Measurements from ENCODE around the gene CNDP2. TPM values are rescaled to one million over a fixed set of nuclear protein-coding genes. Genes with fewer than 3 reads are reported as not detected.

Gene CNDP2
- polyA plus RNA-seq, 10 donors = 49.8 to 70.6 (median 57.3) TPM

- no peak for DNase-seq
Observed at GRCh38 chr18:74532511-74533025, 36.4 kb downstream of the CNDP2 start.

GRCh38 chr18:74533666-74534065, 37.5 kb downstream of the CNDP2 start:
- no peak for DNase-seq

DNA sequence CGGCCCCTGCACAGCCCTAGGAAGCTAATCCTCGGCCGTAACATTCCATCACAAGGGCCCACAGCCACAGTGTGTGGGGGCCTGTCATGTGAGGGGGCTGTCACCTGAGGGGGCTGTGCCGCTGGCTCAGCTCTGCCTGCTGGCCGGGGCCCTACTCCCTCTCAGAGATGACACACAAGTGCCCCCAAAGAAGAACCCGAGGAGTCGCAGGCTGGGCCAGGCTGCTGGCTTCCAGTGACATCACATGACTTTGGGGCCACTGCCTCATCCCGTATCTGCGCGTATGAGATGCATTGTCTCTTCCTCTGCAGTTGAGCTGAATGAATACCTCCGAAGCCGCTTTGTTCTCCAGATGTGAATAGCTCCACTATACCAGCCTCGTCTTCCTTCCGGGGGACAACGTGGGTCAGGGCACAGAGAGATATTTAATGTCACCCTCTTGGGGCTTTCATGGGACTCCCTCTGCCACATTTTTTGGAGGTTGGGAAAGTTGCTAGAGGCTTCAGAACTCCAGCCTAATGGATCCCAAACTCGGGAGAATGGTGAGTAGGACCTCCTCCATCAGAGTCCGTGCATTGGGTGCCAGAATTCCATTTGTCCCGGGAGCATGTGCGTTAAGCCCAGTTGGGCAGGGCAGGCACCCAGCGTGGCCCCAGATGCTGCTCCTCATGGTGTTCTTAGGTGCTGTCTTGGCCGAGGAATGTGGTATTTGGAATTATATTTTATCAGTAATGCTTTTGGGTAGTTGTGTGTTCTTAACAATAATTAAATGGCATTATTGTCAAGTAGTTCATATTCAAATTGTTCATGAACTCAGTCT, 38.2 kb downstream of the CNDP2 start, which contains the start of gene CNDP1:
Gene CNDP1 (plus strand): TSS at position 351 of the 820 bp plus-strand sequence. CDS start 168 bp downstream, at position 519.
- DNase-seq = no peak

GRCh38 chr18:74534981-74535649, 39.0 kb downstream of the CNDP2 start:
- no peak for DNase-seq

DNA sequence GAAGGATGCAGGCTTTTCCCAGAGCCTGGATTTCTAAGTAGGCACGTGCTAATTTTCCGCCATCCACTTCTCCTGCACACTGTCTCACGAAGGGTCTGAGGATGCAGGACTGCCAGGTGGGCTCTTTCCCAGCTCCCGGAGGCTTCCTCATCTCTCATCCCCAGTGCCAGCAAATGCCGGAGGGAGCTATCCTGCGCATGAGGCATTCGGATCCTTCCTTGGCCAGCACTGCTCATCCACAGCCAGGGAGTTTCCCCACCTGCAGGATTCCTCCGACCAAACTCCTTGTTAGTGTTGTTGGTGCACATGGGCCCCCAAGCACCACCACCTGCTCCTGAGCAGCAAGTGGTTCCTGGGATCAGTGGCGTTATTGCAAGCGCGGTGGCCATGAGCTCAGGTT, 43.1 kb downstream of the CNDP2 start:
- no peak for DNase-seq

GRCh38 chr18:74540652-74541421, 44.7 kb downstream of the CNDP2 start:
- DNase-seq = no peak

DNA sequence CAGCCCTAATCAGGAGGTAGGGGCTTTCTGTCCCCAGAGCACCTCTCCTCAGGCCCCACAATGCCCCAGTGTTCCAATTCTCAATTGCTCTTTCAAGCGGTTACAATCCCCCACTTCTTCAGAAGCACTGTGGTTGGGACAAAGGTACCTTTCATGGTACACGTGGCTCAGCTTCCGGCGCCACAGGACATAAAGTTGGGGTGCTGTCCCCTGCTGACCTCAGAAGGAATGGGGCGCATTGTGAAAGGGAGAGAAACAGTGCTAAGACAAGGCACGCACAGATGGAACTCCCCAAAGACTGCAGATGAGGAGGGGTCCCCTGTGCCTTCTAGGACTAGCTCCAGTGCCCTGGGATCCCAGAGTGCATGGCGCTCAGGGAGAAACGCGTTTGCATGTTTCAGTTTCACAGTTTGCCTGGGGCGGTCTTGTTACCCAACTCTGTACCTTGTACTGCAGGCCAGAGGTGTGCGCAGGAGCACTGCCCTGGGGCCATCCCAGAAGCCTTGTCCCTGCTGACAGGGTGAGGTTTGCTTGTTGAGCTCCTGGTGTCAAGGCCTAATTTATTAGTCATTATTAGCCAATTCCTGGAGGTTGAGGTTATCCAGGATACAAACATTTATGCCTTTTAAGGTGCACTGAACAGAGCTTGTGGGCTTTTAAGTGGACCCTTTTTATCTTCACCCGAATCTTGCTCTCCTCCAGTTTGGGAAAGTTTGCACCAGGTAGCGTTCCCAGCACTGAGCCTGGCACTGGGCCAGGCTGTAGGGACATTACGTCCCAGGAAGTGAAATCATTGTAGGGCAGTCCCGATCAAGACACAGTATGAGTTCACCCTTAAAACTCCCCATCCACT, 45.8 kb downstream of the CNDP2 start:
- no peak for DNase-seq

GRCh38 chr18:74544898-74545297, 48.7 kb downstream of the CNDP2 start:
- no peak for DNase-seq

- DNase-seq = no peak
Observed at GRCh38 chr18:74546007-74546406, 49.8 kb downstream of the CNDP2 start.

DNA sequence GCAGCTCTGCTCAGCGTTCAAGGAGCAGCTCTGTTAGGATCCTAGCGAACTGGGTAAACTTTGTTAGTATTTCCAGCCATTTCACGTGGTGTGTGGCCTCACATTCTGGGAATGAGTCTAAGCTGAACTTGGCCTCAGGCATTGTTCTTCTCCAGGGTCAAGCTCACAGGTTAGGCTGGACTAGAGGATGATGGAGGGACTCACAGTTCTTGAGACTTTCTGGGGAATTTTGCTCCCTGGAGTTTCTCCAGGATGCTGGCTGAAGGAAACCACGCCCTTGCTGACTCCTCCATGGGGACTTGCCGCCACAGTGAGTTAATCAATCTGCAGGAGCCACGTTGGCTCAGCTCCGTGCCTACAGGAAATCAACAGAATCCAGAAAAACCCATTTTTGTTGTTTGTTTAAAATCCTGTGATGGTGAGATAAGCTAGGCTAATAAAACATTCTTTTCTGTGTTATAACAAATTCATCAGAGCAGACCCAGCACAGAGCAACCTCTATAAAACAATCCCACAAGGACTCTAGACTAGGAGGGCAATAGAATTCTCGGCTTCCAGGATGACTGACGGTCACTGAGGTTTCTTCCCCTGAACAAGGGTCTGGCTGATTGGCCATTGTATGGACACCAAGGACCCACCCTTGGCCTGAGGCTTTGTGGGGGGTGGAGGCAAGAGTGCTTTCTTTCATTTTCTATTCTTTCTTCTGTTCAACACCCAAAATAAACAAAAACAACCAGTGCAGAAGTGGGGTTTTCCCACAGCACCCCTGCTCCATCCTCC, 50.8 kb downstream of the CNDP2 start:
- no peak for DNase-seq

DNA sequence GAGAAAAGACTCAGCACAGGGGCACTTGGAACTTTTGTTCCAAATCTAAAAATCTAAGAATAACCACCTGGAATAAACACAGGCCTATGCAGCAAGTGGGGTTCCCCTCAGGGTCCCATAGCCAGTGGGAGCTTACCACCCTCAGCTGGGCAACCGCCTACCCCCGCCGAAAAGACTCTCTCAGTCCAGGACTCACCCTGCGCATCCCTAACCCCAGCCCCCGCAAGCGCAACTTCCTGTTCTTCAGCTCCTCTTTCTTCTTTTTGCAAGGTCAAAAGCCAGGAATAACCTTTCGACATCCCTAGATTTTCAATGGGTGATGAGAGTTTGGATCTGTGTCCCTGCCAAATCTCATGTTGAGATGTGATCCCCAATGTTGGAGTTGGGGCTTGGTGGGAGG, 51.7 kb downstream of the CNDP2 start:
- no peak for DNase-seq

DNA sequence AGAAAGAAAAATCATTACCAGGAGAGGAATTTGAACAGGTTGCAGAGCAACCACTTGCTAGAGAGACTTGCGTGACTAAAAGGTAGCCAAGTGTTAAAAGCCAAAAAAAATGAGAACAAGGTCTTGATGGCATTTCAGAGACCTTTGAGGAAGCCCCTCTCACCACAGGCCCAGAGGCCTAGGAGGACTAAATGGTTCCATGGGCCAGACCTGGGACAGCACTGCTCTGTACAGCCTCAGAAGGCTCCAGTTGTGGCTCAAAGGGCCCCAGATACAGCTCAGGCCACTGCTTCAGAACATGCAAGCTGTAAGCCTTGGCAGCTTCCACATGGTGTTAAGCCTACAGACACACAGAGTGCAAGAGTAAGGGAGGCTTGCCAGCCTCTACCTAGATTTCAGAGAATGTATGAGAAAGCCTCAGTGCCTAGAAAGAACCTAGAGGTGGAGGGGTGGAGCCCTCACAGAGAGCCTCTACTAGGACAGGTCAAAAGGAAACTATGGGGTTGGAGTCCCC, 53.5 kb downstream of the CNDP2 start:
- no peak for DNase-seq

GRCh38 chr18:74550886-74551285, 54.7 kb downstream of the CNDP2 start:
- no peak for DNase-seq

GRCh38 chr18:74551452-74551851, 55.3 kb downstream of the CNDP2 start:
- peak in 2 of 3 donors; percentile 2 to 17 for DNase-seq

GRCh38 chr18:74551936-74552555, 55.9 kb downstream of the CNDP2 start:
- DNase-seq = peak; percentile 76 to 93 (median 88)

DNA sequence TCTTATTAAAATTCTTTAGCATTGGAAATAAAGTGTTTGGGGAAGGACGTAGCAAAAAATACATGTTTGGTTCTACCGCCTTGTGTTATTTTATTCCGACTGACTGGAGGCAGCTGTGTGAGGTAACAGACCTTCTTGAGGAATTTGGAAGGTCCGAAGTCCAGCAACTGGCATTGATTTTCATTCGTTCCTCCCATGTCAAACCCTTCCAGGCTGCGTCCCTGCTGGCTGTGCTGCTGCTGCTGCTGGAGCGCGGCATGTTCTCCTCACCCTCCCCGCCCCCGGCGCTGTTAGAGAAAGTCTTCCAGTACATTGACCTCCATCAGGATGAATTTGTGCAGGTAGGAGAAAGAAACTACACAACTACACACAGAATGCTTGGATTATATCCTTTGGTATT, 60.0 kb downstream of the CNDP2 start:
- DNase-seq = no peak

- DNase-seq = no peak
Observed at GRCh38 chr18:74558096-74558495, 61.9 kb downstream of the CNDP2 start.

DNA sequence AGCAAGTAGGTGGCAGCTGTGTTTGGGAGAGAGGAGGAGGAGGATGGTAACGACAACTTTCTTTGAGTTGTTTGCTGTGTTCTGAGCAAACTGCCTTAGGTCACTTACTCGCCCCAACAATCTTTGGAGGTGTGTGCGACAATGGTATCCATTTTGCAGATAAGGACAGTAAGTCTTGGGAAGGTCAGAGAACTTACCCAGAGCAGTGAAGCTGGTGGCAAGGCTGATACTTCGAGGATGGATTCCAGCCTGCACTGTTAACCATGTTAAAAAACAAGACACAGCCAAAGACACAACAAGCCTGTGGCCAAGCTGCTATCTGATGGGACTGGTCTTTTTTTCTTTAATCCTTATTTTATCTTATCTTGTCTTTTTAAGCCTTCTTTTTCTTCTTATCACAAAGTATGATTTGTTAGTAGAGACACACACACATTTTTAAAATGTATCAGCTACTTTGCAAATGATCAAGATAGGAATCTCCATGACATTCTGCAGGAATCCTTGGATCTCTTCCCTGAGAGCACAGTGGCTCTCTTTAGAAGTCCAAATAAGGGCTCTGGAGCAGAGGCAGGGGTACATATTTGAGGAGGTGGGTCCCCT, 66.1 kb downstream of the CNDP2 start:
- DNase-seq = no peak

GRCh38 chr18:74562775-74563174, 66.6 kb downstream of the CNDP2 start:
- DNase-seq = no peak

Measured in muscle of back (tissue), 11 donors.